ENCODE results near the gene DTYMK.

The DTYMK gene

GRCh38 chr2:241675885-241676284 lies 10.7 kb downstream of the DTYMK start:
- H3K4me3 ChIP-seq (ENCODE audit: low read depth, low read length) = no peak overlapping the region
- TF ChIP-seq CTCF (IDR thresholded peaks at IDR 0.05; ENCODE audit: low read depth, low read length) = no peak

GRCh38 chr2:241673797-241674725 lies 12.6 kb downstream of the DTYMK start:
- no peak overlapping the region for H3K4me3 ChIP-seq (ENCODE audit: low read depth, low read length)
- TF ChIP-seq CTCF (IDR thresholded peaks at IDR 0.05; ENCODE audit: low read depth, low read length) = no peak

GRCh38 chr2:241673189-241673663 lies 13.4 kb downstream of the DTYMK start:
- H3K4me3 ChIP-seq (ENCODE audit: low read depth, low read length) = no peak overlapping the region
- TF ChIP-seq CTCF (IDR thresholded peaks at IDR 0.05; ENCODE audit: low read depth, low read length) = no peak

GRCh38 chr2:241672243-241673188 lies 14.1 kb downstream of the DTYMK start:
- no peak for TF ChIP-seq CTCF (IDR thresholded peaks at IDR 0.05; ENCODE audit: low read depth, low read length)

GRCh38 chr2:241671457-241672240 lies 15.0 kb downstream of the DTYMK start:
- no peak overlapping the region for H3K4me3 ChIP-seq (ENCODE audit: low read depth, low read length)

More at GRCh38 chr2:241672243-241673188, 14.1 kb downstream of the DTYMK start:
- no peak overlapping the region for H3K4me3 ChIP-seq (ENCODE audit: low read depth, low read length)

More at GRCh38 chr2:241671457-241672240, 15.0 kb downstream of the DTYMK start:
- no peak for TF ChIP-seq CTCF (IDR thresholded peaks at IDR 0.05; ENCODE audit: low read depth, low read length)

Measured in WI38 (cell line).